ENCODE data around the gene PDE4D. TPM values are rescaled to one million over a fixed set of nuclear protein-coding genes. Genes with fewer than 3 reads are reported as not detected.

Gene PDE4D
- total and polyA plus RNA-seq, 10 of the 15 experiments (the other 5 are each of a cell fraction or from before 2014, with no cell fraction given) = 0.87 to 4.1 (median 2.2) TPM

GRCh38 chr5:59467969-59468368 lies 425.6 kb downstream of the PDE4D start:
- H3K9me3 ChIP-seq (replicated peaks; ENCODE audit: control insufficient read depth, insufficient read depth, low read length) = no peaks in the 10 kb centered on the region
- H3K4me2 ChIP-seq (ENCODE audit: control insufficient read depth, insufficient read depth) = no peak overlapping the region
- ATAC-seq (no peak), FAIRE-seq (no peak), DNase-seq (ENCODE audit: low read depth, low spot score) (no peak)
- ChIA-PET RAD21 (ENCODE audit: unreplicated experiment) (no interaction called here), SMC1A (ENCODE audit: uncharacterized antibody, unreplicated experiment) (no interaction called here), POLR2A (no interaction called here), CTCF (no interaction called here)
- H3K9ac ChIP-seq (ENCODE audit: control insufficient read depth, insufficient read depth, low read length) = no peak overlapping the region
- no TSS peak for BruUV-seq (replicated peaks)
- H3K4me1 ChIP-seq (ENCODE audit: control insufficient read depth, insufficient read depth, low read length) = no peaks in the 10 kb centered on the region
- no peaks in the 10 kb centered on the region for H4K20me1 ChIP-seq (ENCODE audit: control insufficient read depth, insufficient read depth)
- TF ChIP-seq POLR2A (IDR thresholded peaks at IDR 0.05; ENCODE audit: low read depth, low read length) (no peak), IKZF2 (IDR thresholded peaks at IDR 0.05) (no peak), FOXM1 (IDR thresholded peaks at IDR 0.05; ENCODE audit: low read depth, low read length) (no peak), NR2F1 (conservative IDR thresholded peaks at IDR 0.05) (no peak)
- TF ChIP-seq, protein P1, sequence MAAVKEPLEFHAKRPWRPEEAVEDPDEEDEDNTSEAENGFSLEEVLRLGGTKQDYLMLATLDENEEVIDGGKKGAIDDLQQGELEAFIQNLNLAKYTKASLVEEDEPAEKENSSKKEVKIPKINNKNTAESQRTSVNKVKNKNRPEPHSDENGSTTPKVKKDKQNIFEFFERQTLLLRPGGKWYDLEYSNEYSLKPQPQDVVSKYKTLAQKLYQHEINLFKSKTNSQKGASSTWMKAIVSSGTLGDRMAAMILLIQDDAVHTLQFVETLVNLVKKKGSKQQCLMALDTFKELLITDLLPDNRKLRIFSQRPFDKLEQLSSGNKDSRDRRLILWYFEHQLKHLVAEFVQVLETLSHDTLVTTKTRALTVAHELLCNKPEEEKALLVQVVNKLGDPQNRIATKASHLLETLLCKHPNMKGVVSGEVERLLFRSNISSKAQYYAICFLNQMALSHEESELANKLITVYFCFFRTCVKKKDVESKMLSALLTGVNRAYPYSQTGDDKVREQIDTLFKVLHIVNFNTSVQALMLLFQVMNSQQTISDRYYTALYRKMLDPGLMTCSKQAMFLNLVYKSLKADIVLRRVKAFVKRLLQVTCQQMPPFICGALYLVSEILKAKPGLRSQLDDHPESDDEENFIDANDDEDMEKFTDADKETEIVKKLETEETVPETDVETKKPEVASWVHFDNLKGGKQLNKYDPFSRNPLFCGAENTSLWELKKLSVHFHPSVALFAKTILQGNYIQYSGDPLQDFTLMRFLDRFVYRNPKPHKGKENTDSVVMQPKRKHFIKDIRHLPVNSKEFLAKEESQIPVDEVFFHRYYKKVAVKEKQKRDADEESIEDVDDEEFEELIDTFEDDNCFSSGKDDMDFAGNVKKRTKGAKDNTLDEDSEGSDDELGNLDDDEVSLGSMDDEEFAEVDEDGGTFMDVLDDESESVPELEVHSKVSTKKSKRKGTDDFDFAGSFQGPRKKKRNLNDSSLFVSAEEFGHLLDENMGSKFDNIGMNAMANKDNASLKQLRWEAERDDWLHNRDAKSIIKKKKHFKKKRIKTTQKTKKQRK (IDR thresholded peaks at IDR 0.05; ENCODE audit: low read depth, low read length) = no peak
- TF ChIP-seq, protein P2, sequence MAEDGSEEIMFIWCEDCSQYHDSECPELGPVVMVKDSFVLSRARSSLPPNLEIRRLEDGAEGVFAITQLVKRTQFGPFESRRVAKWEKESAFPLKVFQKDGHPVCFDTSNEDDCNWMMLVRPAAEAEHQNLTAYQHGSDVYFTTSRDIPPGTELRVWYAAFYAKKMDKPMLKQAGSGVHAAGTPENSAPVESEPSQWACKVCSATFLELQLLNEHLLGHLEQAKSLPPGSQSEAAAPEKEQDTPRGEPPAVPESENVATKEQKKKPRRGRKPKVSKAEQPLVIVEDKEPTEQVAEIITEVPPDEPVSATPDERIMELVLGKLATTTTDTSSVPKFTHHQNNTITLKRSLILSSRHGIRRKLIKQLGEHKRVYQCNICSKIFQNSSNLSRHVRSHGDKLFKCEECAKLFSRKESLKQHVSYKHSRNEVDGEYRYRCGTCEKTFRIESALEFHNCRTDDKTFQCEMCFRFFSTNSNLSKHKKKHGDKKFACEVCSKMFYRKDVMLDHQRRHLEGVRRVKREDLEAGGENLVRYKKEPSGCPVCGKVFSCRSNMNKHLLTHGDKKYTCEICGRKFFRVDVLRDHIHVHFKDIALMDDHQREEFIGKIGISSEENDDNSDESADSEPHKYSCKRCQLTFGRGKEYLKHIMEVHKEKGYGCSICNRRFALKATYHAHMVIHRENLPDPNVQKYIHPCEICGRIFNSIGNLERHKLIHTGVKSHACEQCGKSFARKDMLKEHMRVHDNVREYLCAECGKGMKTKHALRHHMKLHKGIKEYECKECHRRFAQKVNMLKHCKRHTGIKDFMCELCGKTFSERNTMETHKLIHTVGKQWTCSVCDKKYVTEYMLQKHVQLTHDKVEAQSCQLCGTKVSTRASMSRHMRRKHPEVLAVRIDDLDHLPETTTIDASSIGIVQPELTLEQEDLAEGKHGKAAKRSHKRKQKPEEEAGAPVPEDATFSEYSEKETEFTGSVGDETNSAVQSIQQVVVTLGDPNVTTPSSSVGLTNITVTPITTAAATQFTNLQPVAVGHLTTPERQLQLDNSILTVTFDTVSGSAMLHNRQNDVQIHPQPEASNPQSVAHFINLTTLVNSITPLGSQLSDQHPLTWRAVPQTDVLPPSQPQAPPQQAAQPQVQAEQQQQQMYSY (CRISPR knock-in tag; IDR thresholded peaks at IDR 0.05) = no peak
- no peaks in the 10 kb centered on the region for H3K36me3 ChIP-seq (ENCODE audit: control insufficient read depth in 2 of 2, insufficient read depth in 2 of 2, low read length in 1 of 2)
- intact Hi-C loops (cut with micrococcal nuclease; ENCODE audit: unreplicated experiment) = no loop called here
- H3K4me3 ChIP-seq = no peak overlapping the region
- H3K79me2 ChIP-seq (ENCODE audit: control insufficient read depth, insufficient read depth, low read length) = no peaks in the 10 kb centered on the region
- 73% methylated on average over 2 of the region's 2 CpGs for WGBS (ENCODE audit: insufficient coverage, insufficient replicate concordance, low lambda C conversion rate, missing lambda C conversion rate)
- H2AFZ ChIP-seq (ENCODE audit: control insufficient read depth, low read depth, low read length) = no peak overlapping the region
- H3K27me3 ChIP-seq (replicated peaks in 1 of 2; ENCODE audit: control insufficient read depth in 2 of 2, insufficient read depth in 2 of 2, low read length in 1 of 2) = no peaks in the 10 kb centered on the region
- in situ Hi-C loops (cut with MboI) = no loop called here
- no peak overlapping the region for H3K27ac ChIP-seq (ENCODE audit: control insufficient read depth, insufficient read depth)

All from GM12878 (cell line).